Fibroblast of lung (primary cell): ENCODE measurements around the gene IGDCC3. TPM values are rescaled to one million over a fixed set of nuclear protein-coding genes. Genes with fewer than 3 reads are reported as not detected.

Experiments used
- DNase-seq, 2 donors: peaks; one replicate each; pipeline versions ENCODE4 v3.0.0 to v3.0.0-alpha.2; 2010; ENCODE audit warnings: low read depth in 2 of 2
- H2AFZ ChIP-seq: 2 replicates; pipeline ENCODE4 v1.5.1; 2012; ENCODE audit warnings: low read length, control low read depth, inconsistent platforms
- H3K27ac ChIP-seq: 2 replicates; pipeline ENCODE4 v1.5.1; 2011; ENCODE audit warnings: low read length, control low read depth; ENCODE audit not compliant: insufficient read depth
- H3K27me3 ChIP-seq: 2 replicates; pipeline ENCODE4 v1.5.1; 2011; ENCODE audit warnings: mild to moderate bottlenecking, low read length; ENCODE audit not compliant: control insufficient read depth, insufficient read depth
- H3K36me3 ChIP-seq: 2 replicates; pipeline ENCODE4 v1.5.1; 2011; ENCODE audit warnings: low read length; ENCODE audit not compliant: control insufficient read depth, insufficient read depth
- H3K4me1 ChIP-seq: 2 replicates; pipeline ENCODE4 v1.5.1; 2011; ENCODE audit warnings: low read length; ENCODE audit not compliant: control insufficient read depth, insufficient read depth; ENCODE audit errors: extremely low read depth
- H3K4me2 ChIP-seq: 2 replicates; pipeline ENCODE4 v1.5.1; 2011; ENCODE audit warnings: low read length, control low read depth; ENCODE audit not compliant: insufficient read depth; ENCODE audit errors: extremely low read depth
- H3K4me3 ChIP-seq, 4 experiments: fragments of 200-600 bp in 1 of 4; sonication (generic) in 1 of 4; replicated peaks in 1 of 4; 2 replicates each; pipeline ENCODE4 v1.5.1; 2011 to 2016; ENCODE audit warnings: low read length in 4 of 4, low read depth in 3 of 4, mild to moderate bottlenecking in 3 of 4, control low read depth in 2 of 4, inconsistent platforms in 1 of 4, mixed read lengths in 1 of 4; ENCODE audit not compliant: insufficient read depth in 1 of 4; ENCODE audit errors: control extremely low read depth in 1 of 4
- H3K79me2 ChIP-seq: 2 replicates; pipeline ENCODE4 v1.5.1; 2012; ENCODE audit warnings: mild to moderate bottlenecking, low read length, inconsistent platforms; ENCODE audit not compliant: control insufficient read depth, insufficient read depth
- H3K9ac ChIP-seq: 2 replicates; pipeline ENCODE4 v1.5.1; 2011; ENCODE audit warnings: mild to moderate bottlenecking, low read length, control low read depth; ENCODE audit not compliant: insufficient read depth
- H3K9me3 ChIP-seq: 2 replicates; pipeline ENCODE4 v1.5.1; 2012; ENCODE audit warnings: low read depth, low read length; ENCODE audit not compliant: control insufficient read depth, insufficient read depth
- H4K20me1 ChIP-seq: 2 replicates; pipeline ENCODE4 v1.5.1; 2011; ENCODE audit warnings: low read length; ENCODE audit not compliant: control insufficient read depth, insufficient read depth; ENCODE audit errors: extremely low read depth
- EZH2 ChIP-seq: IDR thresholded peaks from 2 replicates; pipeline ENCODE4 v1.5.1; 2012; ENCODE audit warnings: low read length, control low read depth, mild to moderate bottlenecking; ENCODE audit errors: missing control alignments
- polyA plus RNA-seq, 2 donors: library from polyadenylated mRNA; depleted of rRNA in 1 of 2; stranded (reverse) in 1 of 2; unstranded in 1 of 2; fragments of >200 nt; gene quantifications; 2 replicates each; pipeline ENCODE4 v1.2.1, GENCODE V29; 2011 to 2012; ENCODE audit warnings: missing spikeins in 1 of 2
- total RNA-seq: library from RNA; depleted of rRNA; stranded (reverse); fragments of >200 nt; gene quantifications from 2 replicates; pipeline ENCODE4 v1.2.1, GENCODE V29; 2014
- TF ChIP-seq, protein P1 (sequence below), 2 donors: IDR thresholded peaks in 1 of 2; conservative IDR thresholded peaks in 1 of 2; 1 replicate in 1 of 2; 2 replicates in 1 of 2; pipeline ENCODE4 v1.5.1; 2011 to 2012; ENCODE audit warnings: low read length in 2 of 2, control low read depth in 1 of 2, inconsistent platforms in 1 of 2, low read depth in 1 of 2, mild to moderate bottlenecking in 1 of 2

The IGDCC3 gene
- total and polyA plus RNA-seq, 2 donors (not counting 1 experiment from before 2014, with no cell fraction given), result 0.15 TPM; not detected in 1

DNA sequence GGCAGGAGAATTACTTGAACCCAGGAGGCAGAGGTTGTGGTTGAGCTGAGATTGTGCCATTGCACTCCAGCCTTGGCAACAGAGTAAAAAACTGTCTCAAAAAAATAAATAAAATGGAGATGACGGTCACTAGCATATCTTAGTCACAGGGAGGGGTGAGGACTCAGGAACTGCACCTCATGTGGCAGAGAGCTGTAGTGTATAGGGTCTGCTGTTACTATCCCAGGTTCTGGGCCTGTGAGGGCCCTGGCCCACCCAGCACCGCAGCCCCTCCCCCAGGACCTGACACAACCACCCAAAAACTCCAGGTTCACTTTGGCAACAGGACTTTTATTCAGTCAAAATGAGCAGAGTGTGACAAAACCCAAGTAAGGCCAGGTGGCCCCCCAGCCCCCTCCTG, 51.0 kb downstream of the IGDCC3 start:
- no peak for TF ChIP-seq EZH2
- TF ChIP-seq, protein P1, sequence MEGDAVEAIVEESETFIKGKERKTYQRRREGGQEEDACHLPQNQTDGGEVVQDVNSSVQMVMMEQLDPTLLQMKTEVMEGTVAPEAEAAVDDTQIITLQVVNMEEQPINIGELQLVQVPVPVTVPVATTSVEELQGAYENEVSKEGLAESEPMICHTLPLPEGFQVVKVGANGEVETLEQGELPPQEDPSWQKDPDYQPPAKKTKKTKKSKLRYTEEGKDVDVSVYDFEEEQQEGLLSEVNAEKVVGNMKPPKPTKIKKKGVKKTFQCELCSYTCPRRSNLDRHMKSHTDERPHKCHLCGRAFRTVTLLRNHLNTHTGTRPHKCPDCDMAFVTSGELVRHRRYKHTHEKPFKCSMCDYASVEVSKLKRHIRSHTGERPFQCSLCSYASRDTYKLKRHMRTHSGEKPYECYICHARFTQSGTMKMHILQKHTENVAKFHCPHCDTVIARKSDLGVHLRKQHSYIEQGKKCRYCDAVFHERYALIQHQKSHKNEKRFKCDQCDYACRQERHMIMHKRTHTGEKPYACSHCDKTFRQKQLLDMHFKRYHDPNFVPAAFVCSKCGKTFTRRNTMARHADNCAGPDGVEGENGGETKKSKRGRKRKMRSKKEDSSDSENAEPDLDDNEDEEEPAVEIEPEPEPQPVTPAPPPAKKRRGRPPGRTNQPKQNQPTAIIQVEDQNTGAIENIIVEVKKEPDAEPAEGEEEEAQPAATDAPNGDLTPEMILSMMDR (conservative IDR thresholded peaks at IDR 0.05 in 1 of 2, IDR thresholded peaks at IDR 0.05 in 1 of 2; ENCODE audit: low read depth in 1 of 2, low read length in 2 of 2), result no peak
- Histone ChIP-seq H3K79me2 (no peaks in the 10 kb centered on the region), H3K4me1 (no peaks in the 10 kb centered on the region)

DNA sequence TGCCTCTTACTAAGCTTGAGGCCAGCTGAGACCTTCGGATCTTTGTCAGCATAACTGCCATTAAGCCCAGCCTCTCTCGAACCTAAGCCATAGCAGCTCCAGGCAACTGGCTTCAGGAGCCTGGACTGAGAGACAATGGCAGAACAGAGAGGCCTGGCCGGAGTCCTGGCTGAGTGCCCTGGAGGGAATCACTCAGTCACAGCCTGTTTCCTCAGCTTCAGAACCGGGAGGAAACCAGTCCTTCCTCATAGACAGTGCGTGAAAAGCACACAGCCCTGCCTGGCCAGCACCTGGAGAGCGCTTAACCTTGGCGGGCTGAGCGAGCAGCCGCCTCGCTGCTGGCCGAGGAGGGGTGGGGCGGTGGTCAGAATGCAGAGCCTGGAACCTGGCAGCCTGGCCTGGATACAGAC, 51.7 kb downstream of the IGDCC3 start:
- peak in 1 of 2 donors; percentile 14 for DNase-seq
- Histone ChIP-seq H3K27me3 (peaks cover 2% of the 10 kb centered on the region), H3K4me1 (no peaks in the 10 kb centered on the region), H3K36me3 (no peaks in the 10 kb centered on the region), H3K27ac (no peak overlapping the region), H3K4me2 (no peak overlapping the region), H3K4me3 (no peak overlapping the region), H3K9me3 (no peaks in the 10 kb centered on the region), H2AFZ (no peak overlapping the region), H3K79me2 (no peaks in the 10 kb centered on the region), H3K9ac (no peak overlapping the region), H4K20me1 (no peaks in the 10 kb centered on the region)
- TF ChIP-seq EZH2, result no peak
- TF ChIP-seq, protein P1 (conservative IDR thresholded peaks at IDR 0.05 in 1 of 2, IDR thresholded peaks at IDR 0.05 in 1 of 2; ENCODE audit: low read depth in 1 of 2, low read length in 2 of 2), result no peak

More for the DNA sequence above, 51.0 kb downstream of the IGDCC3 start:
- no peaks in the 10 kb centered on the region for H3K9me3 ChIP-seq
- no peak overlapping the region for H3K4me2 ChIP-seq
- H3K36me3 ChIP-seq, result no peaks in the 10 kb centered on the region
- H3K27me3 ChIP-seq, result no peaks in the 10 kb centered on the region
- no peak overlapping the region for H3K27ac ChIP-seq
- no peak overlapping the region for H3K4me3 ChIP-seq
- DNase-seq, result no peak
- no peak overlapping the region for H3K9ac ChIP-seq
- no peaks in the 10 kb centered on the region for H4K20me1 ChIP-seq
- H2AFZ ChIP-seq, result no peak overlapping the region

DNA sequence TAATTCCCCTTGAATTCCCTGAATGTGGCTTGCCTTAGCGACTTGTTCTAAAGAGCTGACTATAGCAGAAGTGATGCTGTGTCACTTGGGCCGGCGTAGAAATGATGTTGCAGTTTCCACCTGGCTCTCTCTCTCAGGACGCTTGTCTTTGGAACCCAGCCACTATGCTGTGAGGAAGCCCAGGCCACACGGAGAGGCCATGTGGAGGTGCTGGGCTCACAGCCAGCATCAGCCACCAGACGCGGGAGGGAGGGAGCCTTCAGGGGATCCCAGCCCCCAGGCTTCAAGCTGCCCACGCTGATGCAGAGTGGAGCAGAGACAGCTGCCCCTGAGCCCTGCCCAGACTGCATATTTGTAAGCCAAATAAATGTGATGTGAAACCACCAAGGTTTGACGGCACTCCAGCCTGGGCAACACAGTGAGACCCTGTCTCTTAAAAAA, 54.7 kb downstream of the IGDCC3 start:
- Histone ChIP-seq H3K27me3 (peaks cover 2% of the 10 kb centered on the region), H3K4me2 (no peak overlapping the region), H3K27ac (no peak overlapping the region), H3K36me3 (no peaks in the 10 kb centered on the region), H3K4me3 (no peak overlapping the region), H4K20me1 (no peaks in the 10 kb centered on the region), H3K9ac (no peak overlapping the region), H3K4me1 (no peaks in the 10 kb centered on the region), H3K9me3 (no peaks in the 10 kb centered on the region), H3K79me2 (no peaks in the 10 kb centered on the region), H2AFZ (no peak overlapping the region)
- TF ChIP-seq EZH2, result no peak
- TF ChIP-seq, protein P1 (conservative IDR thresholded peaks at IDR 0.05 in 1 of 2, IDR thresholded peaks at IDR 0.05 in 1 of 2; ENCODE audit: low read depth in 1 of 2, low read length in 2 of 2), result no peak
- DNase-seq, result peak; percentile 32 to 47
